NCI-H446 treated with DMSO at 0.1 percent for 48 hours (cell line): ENCODE data around the gene MYH9.

Experiments used
- DNase-seq: peaks from one replicate; lab custom pipeline; 2025; lab: John Stamatoyannopoulos, UW

MYH9 gene

DNA sequence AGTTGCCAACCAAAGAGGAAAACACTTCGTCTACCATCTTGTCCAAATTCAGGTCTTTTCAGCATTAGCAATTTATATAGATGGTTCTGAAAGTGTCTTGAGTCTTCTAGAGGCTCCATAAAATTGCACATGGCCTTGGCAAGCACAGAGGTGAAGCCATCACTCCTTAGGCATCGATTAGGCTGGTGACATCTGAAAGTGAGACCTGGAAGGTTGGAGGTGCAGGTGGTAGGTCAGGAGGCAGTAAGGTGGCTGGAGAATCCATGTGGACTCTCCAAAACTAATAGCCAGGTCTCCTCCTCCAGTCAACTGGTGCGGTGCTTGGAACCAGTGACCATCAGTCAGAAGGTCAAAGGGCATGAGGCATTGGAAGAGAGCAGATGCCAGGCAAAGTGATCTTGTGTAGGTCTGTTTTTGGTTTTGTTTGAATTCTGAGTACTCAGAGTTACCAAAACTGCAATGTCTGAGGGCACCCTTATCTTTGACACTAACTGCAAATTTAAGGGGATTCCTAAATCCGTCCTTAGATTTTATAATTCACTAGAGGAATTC is 141.9 kb downstream of the MYH9 start:
- DNase-seq, result no peak

DNA sequence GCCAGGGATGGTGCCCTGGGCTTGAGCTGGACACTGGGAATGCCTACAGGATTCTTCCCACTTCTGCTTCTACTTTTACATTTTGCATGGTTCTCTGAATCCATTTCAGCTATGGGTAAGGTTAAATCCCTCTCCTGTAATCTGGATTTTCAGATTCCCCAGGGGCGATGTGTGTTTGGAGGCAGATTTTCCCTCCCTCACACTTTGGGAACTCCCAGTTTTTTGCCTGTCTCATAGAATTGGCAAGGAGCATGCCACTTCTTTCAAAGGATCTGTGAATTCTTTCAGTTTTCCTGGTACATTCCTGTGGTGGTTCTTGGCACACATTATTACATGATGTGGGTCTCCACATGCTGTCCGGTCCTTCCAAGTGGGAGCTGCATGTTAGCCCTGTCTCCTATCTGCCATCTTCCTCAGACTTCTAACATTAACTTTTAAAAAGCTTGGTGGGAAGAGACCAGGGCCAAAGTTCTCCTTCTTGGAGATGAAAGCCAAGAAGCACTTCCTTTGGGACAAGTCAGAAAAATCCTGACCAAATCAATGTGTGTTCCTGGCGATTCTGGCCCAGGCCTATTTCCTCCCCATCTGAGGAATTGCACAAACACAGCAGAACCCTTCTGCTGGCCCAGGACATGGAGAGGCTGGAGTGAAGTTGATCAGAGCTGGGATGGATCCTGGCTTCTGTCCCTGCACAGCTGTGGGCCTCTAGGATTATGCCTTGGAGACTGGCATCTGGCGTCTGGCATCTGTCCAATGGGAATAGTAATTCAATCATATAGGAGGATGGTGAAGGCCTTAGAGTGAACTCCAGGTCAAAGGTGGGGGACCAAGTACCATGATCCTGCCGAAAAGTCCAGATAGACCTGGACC is 143.0 kb downstream of the MYH9 start:
- peak; percentile 35 for DNase-seq

DNA sequence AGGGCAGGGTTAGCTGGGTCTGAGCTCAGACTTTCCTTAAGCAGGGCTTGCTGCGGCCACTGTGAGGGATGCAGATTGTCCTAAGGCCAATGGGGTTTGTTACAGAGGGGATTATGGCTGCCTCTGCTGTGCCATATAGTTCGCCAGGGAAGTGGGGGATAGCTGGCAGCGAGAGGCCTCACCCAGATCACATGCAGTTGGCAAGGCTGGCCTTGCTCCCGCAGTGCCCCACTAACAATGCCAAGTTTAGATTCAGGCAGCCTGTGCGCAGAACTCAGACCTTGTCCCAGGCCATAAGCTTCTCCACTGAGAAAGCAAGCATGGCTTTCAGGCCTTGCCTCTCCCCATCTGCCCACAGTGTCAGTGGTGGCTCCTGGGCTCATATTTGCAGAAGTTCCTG is 143.8 kb downstream of the MYH9 start:
- DNase-seq, result no peak

DNA sequence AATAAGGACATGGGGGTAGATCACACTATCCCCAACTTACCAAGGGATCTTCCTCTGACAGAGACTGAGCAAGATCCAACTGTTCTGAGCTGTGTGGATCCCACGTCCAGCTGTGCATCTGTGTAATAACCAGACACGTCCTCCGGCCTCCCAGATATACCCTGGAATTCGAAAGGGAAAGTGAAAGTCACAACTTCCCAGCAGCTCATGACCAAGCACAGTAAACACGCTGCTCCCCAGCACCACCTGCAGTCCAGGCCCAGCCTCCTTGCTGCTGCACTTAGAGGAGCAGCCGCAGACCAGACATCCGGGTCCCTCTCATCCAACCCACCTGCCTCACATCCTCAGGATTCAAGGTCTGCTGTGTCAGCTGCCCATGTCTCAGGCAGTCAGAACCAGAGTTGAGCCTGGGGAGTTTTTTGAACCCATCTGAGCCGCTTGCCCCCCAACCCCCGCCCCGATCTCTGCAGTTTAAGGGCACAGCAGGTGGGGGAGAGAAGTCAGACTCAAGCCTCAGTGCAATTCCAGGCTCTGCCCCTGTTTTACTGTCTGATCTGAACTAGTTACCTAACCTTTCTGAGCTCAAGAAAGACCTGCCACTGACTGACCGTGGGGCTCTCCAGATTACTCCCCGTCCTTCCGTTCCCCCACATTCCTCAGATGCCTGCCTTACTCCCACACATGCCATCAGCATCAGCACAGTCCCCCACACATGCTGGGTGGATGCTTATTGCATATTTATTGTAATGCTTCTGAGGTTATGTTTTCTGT is 148.2 kb downstream of the MYH9 start, which contains the start of gene APOL2:
Gene APOL2 (minus strand): TSS at position 127 of the 771 bp plus-strand sequence. CDS start 6,365 bp downstream, outside the sequence.
- no peak for DNase-seq

DNA sequence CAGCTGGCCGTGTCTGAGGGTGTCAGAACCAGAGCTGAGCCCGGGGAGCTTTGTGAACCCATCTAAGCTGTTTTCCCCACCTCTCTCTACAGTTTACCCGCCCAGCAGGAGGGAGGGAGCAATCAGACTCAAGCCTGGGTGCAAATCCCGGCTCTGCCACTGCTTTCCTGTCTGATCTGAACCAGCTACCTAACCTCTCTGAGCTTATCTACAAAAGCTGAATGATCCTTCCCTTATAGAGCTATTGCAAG is 148.7 kb downstream of the MYH9 start:
- no peak for DNase-seq

DNA sequence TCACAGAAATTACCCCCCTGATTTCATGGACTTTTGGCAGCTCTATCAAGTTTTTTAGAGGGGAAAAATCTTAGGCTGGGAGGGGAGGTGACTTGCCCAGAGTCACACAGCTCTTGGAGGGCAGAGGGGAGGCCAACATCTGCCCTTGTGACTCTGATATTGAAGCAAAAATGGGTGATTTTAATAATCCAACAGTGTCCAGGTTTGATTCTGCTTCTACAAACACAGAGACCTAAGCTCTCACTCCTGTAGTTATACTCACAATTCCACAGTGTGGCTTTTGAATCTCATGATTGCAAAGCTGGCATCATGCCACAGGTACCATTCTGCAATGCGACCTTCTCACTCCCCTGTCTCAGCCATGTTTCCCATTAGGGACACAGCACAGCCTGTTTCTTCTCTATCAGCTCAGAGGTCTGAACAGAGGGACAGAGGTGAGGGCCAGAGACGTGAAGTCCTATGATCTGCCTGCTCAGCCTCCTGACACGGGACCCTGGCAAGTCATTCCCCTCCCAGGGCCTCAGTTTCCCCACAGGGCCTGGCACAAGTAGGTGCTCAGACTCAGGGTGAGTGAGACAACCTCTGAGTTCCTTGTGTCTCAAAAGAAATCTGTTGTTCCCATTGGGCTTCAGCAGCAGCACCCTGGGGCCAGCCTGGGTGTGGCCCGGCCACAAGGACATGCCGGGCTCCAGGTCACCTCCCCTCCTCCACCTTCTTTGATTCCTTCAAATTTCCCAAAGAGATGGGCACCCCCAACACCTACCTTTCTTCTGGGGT is 149.2 kb downstream of the MYH9 start:
- no peak for DNase-seq

DNA sequence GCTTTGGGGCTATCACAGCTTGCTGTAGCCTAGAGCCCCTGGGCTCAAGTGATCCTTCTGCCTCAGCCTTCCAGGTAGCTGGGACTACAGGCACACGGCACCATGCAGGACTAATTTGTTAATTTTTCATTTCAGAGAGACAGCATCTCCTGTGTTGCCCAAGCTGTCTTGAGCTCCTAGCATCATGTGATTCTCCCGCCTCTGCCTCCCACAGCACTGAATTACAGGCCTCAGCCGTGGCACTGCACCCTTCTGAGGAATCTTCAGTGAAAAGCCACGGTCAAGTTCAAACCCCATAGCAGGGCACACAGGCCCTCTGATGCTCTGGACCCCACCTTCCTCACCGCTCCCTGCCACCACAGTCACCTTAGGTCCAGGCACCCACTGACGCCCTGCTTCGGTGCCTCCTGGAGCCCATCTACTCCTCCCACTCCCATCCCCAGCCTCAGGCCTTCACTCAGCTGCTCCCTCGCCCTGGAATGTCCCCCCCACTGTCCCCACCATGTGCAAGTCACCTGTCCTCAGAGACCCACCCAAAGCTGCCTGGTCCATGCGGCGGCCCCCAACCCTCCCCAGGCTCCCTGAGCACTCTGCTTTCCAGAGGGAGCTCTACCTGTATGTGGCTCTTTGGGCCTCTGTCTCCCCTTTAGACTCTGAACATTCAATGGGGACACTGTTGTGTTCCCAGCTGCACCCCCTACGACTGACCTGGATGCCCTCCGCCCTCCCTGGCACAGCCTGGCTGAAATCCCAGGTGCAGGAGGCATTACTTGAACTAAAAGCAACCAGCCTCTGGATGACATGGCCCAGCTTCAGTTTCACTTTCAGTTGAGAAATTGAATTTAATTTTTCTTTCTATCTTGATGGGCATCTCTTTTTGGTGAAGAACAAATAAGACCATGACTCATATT is 150.1 kb downstream of the MYH9 start:
- no peak for DNase-seq

DNA sequence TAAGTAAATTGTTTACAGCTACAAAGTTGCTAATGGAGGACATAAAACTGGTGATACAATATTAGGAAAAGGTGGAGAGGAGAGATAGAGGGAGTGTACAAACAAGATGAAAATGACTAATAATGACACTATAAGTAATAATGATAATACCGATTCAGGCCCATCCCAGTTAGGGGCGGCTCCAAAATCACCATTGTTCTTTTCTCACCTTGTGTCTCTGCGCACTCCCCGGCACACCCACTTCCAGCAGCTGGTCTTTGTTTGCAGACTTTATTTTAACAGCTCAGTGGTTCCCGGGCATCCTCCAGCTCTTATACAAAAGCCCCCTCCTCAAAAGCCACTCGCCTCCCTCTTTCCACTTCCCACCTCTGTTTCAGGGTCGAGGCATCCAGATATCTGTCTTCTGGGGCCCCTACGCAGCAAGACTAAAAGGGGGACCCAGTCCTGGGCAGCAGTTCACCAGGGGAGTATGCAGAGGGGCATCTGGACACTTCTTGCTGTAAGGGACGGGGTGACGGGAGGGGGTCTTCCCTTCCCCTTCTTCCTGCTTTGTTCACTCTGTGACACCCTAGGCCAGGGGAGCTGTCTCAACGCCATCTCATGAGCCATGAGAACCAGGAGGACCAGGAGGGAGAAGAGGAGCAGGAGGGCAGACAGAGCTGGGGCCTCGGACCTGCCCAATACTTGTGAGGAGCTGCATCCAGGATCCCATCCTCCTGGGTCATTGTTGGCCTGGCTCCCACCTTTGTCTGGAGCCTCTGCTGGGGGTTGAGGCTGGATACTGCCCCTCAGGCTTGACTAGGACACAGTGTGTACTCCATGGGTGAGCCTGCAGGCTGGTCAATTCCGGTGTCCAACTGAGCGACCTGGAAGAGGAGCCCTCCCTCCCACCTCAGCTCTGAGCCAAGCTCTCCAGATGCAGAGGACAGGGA is 151.1 kb downstream of the MYH9 start:
- DNase-seq, result no peak

DNA sequence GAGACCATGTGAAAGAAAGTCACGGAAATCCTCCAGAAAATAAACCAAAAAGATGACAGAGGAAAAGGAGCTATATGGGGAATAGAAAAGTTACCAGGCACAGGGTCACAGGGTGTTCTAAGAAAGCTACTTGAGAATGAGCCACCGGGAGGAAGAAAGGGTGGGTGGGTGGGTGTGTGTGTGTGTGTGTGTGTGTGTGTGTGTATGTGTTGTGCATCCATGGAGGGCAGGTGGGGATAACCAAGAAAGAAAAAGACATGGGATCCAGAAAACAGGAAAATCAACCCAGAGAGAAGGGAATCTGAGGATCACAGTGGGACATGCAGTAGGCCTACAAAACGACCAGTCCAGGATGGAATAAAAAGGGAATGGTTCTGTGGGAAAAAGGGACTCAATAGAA is 152.2 kb downstream of the MYH9 start:
- no peak for DNase-seq

DNA sequence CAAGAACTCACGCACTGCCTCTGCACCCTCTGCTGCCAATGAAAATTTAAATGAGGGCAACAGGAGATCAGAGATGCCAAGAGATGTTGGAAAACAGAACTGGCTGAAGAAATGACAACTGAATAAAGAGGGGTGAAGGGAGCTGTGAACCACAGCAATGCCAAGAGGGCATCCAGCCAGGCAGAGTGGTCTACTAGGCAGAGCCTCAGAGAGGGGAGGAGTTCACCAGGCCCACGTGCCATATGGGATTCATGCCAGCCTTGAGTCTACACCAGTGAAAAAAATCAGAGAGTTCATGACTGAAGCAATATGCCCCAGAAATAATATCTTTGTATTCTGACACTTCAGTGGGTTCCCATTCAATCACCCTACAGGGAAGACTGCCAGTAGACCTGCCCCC is 152.8 kb downstream of the MYH9 start:
- peak; percentile 7 for DNase-seq

DNA sequence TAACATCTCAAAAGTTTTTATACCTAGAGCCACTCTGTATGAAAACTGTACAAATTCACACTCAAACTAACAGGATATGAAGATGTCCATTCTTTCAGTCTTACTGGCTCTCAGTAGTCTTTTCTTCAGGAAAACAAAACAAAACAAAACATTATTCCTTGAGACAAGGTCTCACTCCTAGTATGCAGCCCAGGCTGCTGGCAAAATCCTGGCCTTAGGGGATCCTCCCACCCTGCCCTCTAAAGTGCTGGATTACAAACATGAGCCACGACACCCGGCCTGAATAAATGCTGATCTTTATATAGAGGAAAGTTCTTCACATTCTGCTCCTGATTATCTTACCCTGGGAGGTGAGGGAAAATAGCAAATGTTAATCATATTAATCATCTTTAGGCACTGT is 153.6 kb downstream of the MYH9 start:
- DNase-seq, result no peak

DNA sequence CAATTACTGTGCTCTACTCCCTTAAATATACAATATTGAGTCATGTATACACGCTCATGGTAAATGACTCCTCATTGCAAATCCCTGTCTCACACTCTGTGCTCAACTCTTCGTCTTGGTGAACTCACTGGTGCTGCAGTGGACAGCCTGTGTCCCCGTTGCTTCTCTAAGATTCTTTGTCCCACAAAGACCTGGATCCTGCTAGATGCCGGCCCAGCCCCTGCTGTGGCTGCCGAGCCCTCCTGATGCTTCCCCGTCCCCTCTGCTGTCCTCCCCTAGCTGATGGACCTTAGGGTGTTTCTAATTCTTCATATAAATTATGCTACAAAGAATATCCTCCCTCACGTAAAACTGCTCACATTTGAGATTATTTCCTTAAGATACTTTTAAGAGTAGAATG is 154.0 kb downstream of the MYH9 start:
- no peak for DNase-seq

DNA sequence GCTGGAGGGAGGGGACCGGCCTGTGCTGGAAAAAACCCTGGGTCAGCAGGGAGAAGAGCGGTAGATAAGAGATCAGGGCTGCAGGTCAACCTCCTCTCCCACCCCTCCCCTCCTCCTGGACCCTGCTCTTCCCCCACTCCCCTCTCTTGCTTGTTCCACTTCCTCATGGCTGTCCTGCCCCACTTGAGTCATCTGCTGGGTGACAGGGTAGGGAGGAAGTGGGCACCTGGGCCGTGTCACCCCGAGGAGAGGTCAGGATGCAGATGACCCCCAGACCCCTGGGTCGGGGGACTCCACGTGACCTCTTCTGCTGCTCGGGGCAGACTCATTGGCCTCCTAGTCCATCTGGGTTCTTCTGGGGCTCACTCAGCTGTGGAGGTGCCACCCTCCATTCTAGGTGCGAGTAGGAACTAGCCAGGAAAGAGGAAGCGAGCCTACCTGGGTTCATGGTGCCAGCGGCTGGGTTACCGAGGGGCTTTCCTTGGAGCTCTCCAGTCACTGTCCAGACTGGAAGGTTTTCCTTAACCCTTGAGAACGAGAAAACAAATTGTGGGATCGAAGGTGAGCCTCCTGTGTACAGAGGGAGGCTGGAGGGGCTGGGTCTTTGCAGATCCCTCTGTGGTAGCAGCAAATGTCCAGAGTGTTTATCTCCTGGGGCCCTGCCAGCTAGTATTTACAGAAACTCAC is 154.9 kb downstream of the MYH9 start:
- no peak for DNase-seq
